Measurements from ENCODE around the gene PLAC1. TPM values are rescaled to one million over a fixed set of nuclear protein-coding genes. Genes with fewer than 3 reads are reported as not detected.

Gene PLAC1
- total RNA-seq, 1 donor: not detected

DNA sequence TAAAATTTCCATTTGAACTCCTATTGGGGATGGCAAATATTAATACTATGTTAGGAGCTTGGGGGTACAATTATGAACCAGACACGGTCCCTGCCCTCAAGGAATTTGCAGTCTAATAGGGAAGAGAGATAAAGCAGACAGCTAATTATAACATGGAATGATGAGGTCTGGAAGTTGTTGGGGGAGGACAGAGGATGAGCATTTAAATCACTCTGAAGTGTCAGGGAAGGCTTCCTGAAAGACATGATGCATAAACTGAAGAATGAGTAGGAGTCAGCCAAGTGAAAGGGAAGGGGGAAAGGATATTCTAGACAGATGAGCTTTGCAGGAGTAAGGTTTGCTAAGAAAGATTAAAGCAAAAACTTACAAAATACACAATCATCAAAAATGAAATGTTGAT is 15.9 kb downstream of the PLAC1 start:
- Histone ChIP-seq H3K79me2 (ENCODE audit: insufficient read depth, low read length) (no peaks in the 10 kb centered on the region), H2AFZ (ENCODE audit: low read length) (no peak overlapping the region), H3K27ac (ENCODE audit: low read depth, low read length) (no peak overlapping the region), H4K20me1 (ENCODE audit: insufficient read depth, low read length) (no peaks in the 10 kb centered on the region), H3K9me3 (ENCODE audit: low read depth, low read length) (no peaks in the 10 kb centered on the region), H3K36me3 (ENCODE audit: insufficient read depth, low read length) (no peaks in the 10 kb centered on the region), H3K4me3 (ENCODE audit: insufficient read depth, low read length) (no peak overlapping the region), H3K4me1 (ENCODE audit: insufficient read depth, low read length) (no peaks in the 10 kb centered on the region), H3K4me2 (ENCODE audit: insufficient read depth, low read length) (no peak overlapping the region), H3K27me3 (ENCODE audit: insufficient read depth, low read length) (no peaks in the 10 kb centered on the region)
- DNase-seq (ENCODE audit: insufficient read length, low spot score, missing footprints): no peak
- TF ChIP-seq CTCF (IDR thresholded peaks at IDR 0.05; ENCODE audit: extremely low read depth, low read depth, low read length): no peak

DNA sequence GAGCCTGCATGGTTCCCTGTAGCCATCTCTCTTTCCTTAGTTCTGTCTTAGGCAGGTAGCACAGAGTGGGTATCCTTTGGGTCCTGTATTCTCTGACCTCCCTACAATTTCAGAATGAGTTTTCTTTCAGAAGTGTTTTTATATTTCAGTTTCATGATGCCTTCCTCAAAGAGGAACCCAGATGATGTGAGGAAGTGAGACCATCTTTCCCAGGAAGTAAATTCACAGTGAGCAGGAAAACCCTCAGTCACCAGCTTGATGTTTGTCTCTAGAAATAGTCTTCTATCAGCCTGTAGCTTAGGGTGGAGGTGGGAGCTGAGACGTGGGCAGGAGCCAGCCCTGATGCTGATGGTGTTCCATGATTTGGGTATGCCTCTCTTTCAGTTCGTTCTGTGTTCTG is 16.9 kb downstream of the PLAC1 start:
- H3K4me2 ChIP-seq (ENCODE audit: insufficient read depth, low read length): no peak overlapping the region
- no peaks in the 10 kb centered on the region for H3K9me3 ChIP-seq (ENCODE audit: low read depth, low read length)
- no peaks in the 10 kb centered on the region for H3K79me2 ChIP-seq (ENCODE audit: insufficient read depth, low read length)
- H3K27me3 ChIP-seq (ENCODE audit: insufficient read depth, low read length): no peaks in the 10 kb centered on the region
- H3K36me3 ChIP-seq (ENCODE audit: insufficient read depth, low read length): no peaks in the 10 kb centered on the region
- no peaks in the 10 kb centered on the region for H3K4me1 ChIP-seq (ENCODE audit: insufficient read depth, low read length)
- H3K27ac ChIP-seq (ENCODE audit: low read depth, low read length): no peak overlapping the region
- H3K4me3 ChIP-seq (ENCODE audit: insufficient read depth, low read length): no peak overlapping the region
- no peak overlapping the region for H2AFZ ChIP-seq (ENCODE audit: low read length)
- no peak for DNase-seq (ENCODE audit: insufficient read length, low spot score, missing footprints)
- no peak for TF ChIP-seq CTCF (IDR thresholded peaks at IDR 0.05; ENCODE audit: extremely low read depth, low read depth, low read length)
- no peaks in the 10 kb centered on the region for H4K20me1 ChIP-seq (ENCODE audit: insufficient read depth, low read length)

GRCh38 chrX:134640914-134641313 is 17.4 kb downstream of the PLAC1 start:
- H3K27me3 ChIP-seq (ENCODE audit: insufficient read depth, low read length): no peaks in the 10 kb centered on the region
- H3K4me1 ChIP-seq (ENCODE audit: insufficient read depth, low read length): no peaks in the 10 kb centered on the region
- no peaks in the 10 kb centered on the region for H3K79me2 ChIP-seq (ENCODE audit: insufficient read depth, low read length)
- no peak for TF ChIP-seq CTCF (IDR thresholded peaks at IDR 0.05; ENCODE audit: extremely low read depth, low read depth, low read length)
- H3K4me3 ChIP-seq (ENCODE audit: insufficient read depth, low read length): no peak overlapping the region
- no peaks in the 10 kb centered on the region for H3K9me3 ChIP-seq (ENCODE audit: low read depth, low read length)
- DNase-seq (ENCODE audit: insufficient read length, low spot score, missing footprints): no peak
- H2AFZ ChIP-seq (ENCODE audit: low read length): no peak overlapping the region
- H3K36me3 ChIP-seq (ENCODE audit: insufficient read depth, low read length): no peaks in the 10 kb centered on the region
- H3K4me2 ChIP-seq (ENCODE audit: insufficient read depth, low read length): no peak overlapping the region
- H3K27ac ChIP-seq (ENCODE audit: low read depth, low read length): no peak overlapping the region
- H4K20me1 ChIP-seq (ENCODE audit: insufficient read depth, low read length): no peaks in the 10 kb centered on the region

DNA sequence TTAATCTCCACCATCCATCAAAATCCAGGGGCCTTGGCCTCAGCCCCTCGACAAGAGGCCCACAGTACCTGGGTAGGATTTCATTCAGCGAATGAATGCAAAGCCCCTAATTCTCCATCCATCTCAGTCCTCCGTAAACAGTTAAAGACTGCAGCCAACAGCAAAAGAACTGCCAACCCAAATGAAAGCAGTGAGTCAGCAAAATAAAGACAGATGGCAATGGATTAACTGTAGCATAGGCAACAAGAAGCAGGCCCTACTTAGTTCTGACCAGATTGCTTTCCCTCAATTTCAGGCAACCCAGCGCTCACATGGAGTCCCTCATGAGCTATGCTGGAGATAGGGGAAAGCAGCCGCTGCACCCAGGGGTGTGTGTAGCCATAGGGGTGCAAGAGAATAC is 21.4 kb downstream of the PLAC1 start:
- Histone ChIP-seq H3K4me2 (ENCODE audit: insufficient read depth, low read length) (no peak overlapping the region), H3K79me2 (ENCODE audit: insufficient read depth, low read length) (no peaks in the 10 kb centered on the region), H3K4me1 (ENCODE audit: insufficient read depth, low read length) (peaks cover 1% of the 10 kb centered on the region), H3K9me3 (ENCODE audit: low read depth, low read length) (no peaks in the 10 kb centered on the region), H4K20me1 (ENCODE audit: insufficient read depth, low read length) (no peaks in the 10 kb centered on the region), H3K4me3 (ENCODE audit: insufficient read depth, low read length) (no peak overlapping the region), H3K36me3 (ENCODE audit: insufficient read depth, low read length) (no peaks in the 10 kb centered on the region), H3K27ac (ENCODE audit: low read depth, low read length) (no peak overlapping the region), H3K27me3 (ENCODE audit: insufficient read depth, low read length) (no peaks in the 10 kb centered on the region), H2AFZ (ENCODE audit: low read length) (no peak overlapping the region)
- no peak for DNase-seq (ENCODE audit: insufficient read length, low spot score, missing footprints)
- no peak for TF ChIP-seq CTCF (IDR thresholded peaks at IDR 0.05; ENCODE audit: extremely low read depth, low read depth, low read length)
